Tibial nerve (tissue), 4 donors: ENCODE measurements around the gene SLC25A17. TPM values are rescaled to one million over a fixed set of nuclear protein-coding genes. Genes with fewer than 3 reads are reported as not detected.
A peak's percentile ranks its signal among the peaks of the same experiment; 100 is the strongest.

ENCODE experiments used
- DNase-seq, 2 donors: peaks; one replicate each; pipeline ENCODE4 v3.0.0-alpha.2; 2019; ENCODE audit warnings: low spot score in 2 of 2
- H3K27ac ChIP-seq, 4 donors: fragments of 200-600 bp; sonication (generic) in 3 of 4; one replicate each; pipeline ENCODE4 v1.5.1; 2017 to 2019; ENCODE audit warnings: mild to moderate bottlenecking in 1 of 4
- H3K27me3 ChIP-seq, 2 donors: fragments of 200-600 bp; sonication (generic) in 1 of 2; one replicate each; pipeline versions ENCODE4 v1.5.1 to v1.6.0; 2017 to 2019
- H3K36me3 ChIP-seq, 3 donors: fragments of 200-600 bp; sonication (generic); one replicate each; pipeline ENCODE4 v1.5.1; 2018 to 2019
- H3K4me1 ChIP-seq, 4 donors: fragments of 200-600 bp; sonication (generic) in 3 of 4; one replicate each; pipeline ENCODE4 v1.5.1; 2017 to 2019
- H3K4me3 ChIP-seq, 4 donors: fragments of 200-600 bp; sonication (generic) in 3 of 4; one replicate each; pipeline ENCODE4 v1.5.1; 2017 to 2019; ENCODE audit warnings: mild to moderate bottlenecking in 1 of 4, moderate library complexity in 1 of 4
- H3K9me3 ChIP-seq, 4 donors: fragments of 200-600 bp; sonication (generic) in 3 of 4; one replicate each; pipeline ENCODE4 v1.5.1; 2017 to 2019
- EP300 ChIP-seq, 2 donors: sonication (generic); formaldehyde crosslinking; IDR thresholded peaks; one replicate each; pipeline ENCODE4 v1.6.1; 2017; ENCODE audit warnings: antibody characterized with exemption in 2 of 2, mild to moderate bottlenecking in 1 of 2
- POLR2A ChIP-seq, 2 donors: fragments of 450-650 bp; IDR thresholded peaks; one replicate each; pipeline ENCODE4 v1.6.1; 2017; ENCODE audit warnings: antibody characterized with exemption in 2 of 2, mild to moderate bottlenecking in 2 of 2, moderate library complexity in 2 of 2
- WGBS, 2 donors: methylation state at CpG; one replicate each; pipeline ENCODE4 v1.1.5; 2018; 5-methylcytosine and 5-hydroxymethylcytosine counted together
- total RNA-seq, 4 donors: library from RNA; depleted of rRNA; stranded (reverse); fragments of >200 nt; gene quantifications; one replicate each; pipeline ENCODE4 v1.1.0, GENCODE V29; 2016
- TF ChIP-seq, protein P1 (sequence below), 5 experiments: fragments of 200-600 bp in 3 of 5; fragments of 450-650 bp in 2 of 5; sonication (generic) in 3 of 5; IDR thresholded peaks; one replicate each; pipeline ENCODE4 v1.5.1; 2016 to 2019; ENCODE audit warnings: antibody characterized with exemption in 5 of 5, mild to moderate bottlenecking in 3 of 5, moderate library complexity in 2 of 5

Gene SLC25A17
- total RNA-seq, 4 donors from 2014 or later = 19.3 to 34.1 (median 21.4) TPM

DNA sequence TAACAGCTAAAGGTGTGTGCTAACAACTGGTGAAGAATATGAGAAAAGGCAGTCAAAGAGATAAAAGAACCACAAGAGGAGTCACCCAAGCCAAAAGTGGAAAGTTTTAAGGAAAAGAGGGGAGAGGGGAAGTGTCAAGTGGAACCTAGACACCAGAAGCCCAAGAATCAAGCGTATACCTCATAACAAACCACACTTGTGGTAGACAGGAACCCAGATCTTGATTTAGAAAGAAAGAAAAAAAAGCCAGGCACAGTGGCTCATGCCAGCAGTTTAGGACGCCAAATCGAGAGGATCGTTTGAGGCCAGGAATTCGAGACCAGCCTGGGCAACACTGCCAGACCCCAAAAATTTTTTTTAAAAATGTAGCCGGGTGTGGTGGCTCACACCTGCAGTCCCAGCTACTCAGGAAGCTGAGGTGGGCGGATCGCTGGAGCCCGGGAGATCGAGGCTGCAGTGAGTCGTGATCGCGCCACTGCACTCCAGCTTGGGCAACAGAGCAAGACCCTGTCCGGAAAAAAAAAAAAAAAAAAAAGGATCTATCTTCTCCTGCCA is 877 bp downstream of the SLC25A17 start:
- no peaks in the 10 kb centered on the region for H3K9me3 ChIP-seq
- no peak for TF ChIP-seq EP300 (IDR thresholded peaks at IDR 0.05)
- TF ChIP-seq, protein P1, sequence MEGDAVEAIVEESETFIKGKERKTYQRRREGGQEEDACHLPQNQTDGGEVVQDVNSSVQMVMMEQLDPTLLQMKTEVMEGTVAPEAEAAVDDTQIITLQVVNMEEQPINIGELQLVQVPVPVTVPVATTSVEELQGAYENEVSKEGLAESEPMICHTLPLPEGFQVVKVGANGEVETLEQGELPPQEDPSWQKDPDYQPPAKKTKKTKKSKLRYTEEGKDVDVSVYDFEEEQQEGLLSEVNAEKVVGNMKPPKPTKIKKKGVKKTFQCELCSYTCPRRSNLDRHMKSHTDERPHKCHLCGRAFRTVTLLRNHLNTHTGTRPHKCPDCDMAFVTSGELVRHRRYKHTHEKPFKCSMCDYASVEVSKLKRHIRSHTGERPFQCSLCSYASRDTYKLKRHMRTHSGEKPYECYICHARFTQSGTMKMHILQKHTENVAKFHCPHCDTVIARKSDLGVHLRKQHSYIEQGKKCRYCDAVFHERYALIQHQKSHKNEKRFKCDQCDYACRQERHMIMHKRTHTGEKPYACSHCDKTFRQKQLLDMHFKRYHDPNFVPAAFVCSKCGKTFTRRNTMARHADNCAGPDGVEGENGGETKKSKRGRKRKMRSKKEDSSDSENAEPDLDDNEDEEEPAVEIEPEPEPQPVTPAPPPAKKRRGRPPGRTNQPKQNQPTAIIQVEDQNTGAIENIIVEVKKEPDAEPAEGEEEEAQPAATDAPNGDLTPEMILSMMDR (IDR thresholded peaks at IDR 0.05) = no peak
- no peak for TF ChIP-seq POLR2A (IDR thresholded peaks at IDR 0.05)
- H3K4me1 ChIP-seq = peaks cover 7 to 38% (median 17%) of the 10 kb centered on the region in 4 donors
- peak overlapping the region in 3 of 4 donors; percentile 78 to 93 (median 88) for H3K27ac ChIP-seq
- DNase-seq = no peak
- peak overlapping the region; percentile 90 to 98 (median 95) for H3K4me3 ChIP-seq
- H3K27me3 ChIP-seq = no peaks in the 10 kb centered on the region
- WGBS, 2 donors = 25 to 37% methylated on average over 14 of the region's 14 CpGs
- peaks cover 0 to 9% (median 0%) of the 10 kb centered on the region in 3 donors for H3K36me3 ChIP-seq

DNA sequence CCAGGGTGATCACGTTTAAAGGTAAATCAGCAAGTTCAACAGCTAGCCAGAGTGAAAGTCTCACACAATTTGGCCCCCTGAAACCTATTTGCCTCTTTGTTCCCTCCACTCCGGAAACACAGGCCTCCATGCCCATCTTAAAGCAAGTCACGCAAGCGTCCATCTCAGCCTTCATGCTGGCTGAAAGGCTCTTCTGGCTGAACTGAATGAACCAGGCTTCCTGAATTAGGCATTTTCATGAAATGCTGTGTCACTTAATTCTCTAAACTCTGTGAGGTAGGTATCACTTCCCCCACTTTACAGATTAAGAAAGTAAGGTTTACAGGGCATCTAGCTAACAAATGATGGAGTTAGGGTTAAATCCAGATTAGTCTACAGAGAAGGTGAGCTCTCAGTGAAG is 1.4 kb downstream of the SLC25A17 start:
- no peaks in the 10 kb centered on the region for H3K27me3 ChIP-seq
- no peak for TF ChIP-seq EP300 (IDR thresholded peaks at IDR 0.05)
- DNase-seq = no peak
- no peaks in the 10 kb centered on the region for H3K9me3 ChIP-seq
- H3K27ac ChIP-seq = peak overlapping the region in 1 of 4 donors; percentile 93
- H3K36me3 ChIP-seq = peaks cover 0 to 4% (median 0%) of the 10 kb centered on the region in 3 donors
- peaks cover 7 to 38% (median 17%) of the 10 kb centered on the region in 4 donors for H3K4me1 ChIP-seq
- WGBS, 2 donors = 89 to 93% methylated on average over 4 of the region's 4 CpGs
- H3K4me3 ChIP-seq = peak overlapping the region in 1 of 4 donors; percentile 90

DNA sequence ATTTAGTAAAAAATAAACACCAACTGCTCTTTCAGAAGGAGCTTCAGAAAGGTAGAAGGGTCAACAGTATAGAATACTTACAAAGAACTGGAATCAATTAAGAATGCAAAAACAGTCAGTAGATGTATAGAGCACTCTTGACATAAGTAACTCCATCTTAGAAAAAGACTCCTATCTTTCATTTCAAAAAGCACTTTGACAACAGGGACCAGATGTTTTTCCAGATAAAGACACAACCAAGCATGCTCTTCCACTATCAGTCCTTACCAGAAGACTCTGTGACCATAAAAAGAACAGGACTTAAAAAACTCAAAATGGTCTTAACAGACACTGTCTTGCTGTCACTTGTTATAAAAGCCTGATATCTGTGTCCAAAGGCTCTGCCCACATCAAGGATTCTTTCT is 5.2 kb downstream of the SLC25A17 start:
- no peaks in the 10 kb centered on the region for H3K36me3 ChIP-seq

DNA sequence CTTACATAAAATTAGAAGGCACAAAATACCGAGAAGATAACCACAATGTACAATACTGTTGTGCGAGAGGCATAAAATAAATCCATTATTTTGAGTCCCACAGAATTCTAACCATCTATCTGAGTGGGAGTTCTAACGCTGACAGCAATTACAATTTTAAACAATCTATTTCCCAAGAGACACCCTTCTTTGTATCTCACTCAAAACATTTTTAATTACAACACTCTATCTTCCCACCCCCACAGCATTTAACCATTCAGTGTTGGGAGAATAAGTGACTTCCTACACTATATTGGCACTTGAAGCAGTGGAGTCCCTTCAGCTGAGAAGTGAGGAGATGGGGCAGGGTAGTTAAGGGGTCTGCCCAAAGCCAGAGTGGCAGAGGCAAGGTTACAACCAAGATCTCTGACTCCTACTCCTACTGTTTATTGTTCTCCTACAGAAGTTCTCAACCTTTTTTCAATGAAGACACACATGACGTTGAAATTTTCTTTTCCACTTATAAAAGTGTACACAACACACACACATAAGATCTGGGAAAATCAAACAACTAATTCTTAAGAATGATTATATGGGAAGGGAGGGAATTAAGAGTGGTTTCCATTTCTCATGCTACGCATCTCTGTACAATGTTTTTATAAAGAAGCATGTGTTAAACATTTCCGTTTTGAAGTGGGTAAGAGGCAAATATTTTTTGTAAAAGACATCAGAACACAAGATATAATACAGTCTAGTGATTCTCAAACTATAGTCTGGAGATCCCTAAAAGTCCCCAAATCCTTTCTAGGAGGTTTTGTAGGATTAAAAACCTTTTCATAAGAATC is 10.9 kb downstream of the SLC25A17 start:
- DNase-seq = no peak
- Histone ChIP-seq H3K4me3 (no peak overlapping the region), H3K27me3 (no peaks in the 10 kb centered on the region), H3K4me1 (peaks cover 0 to 25% (median 4%) of the 10 kb centered on the region in 4 donors), H3K36me3 (peaks cover 0 to 14% (median 0%) of the 10 kb centered on the region in 3 donors), H3K9me3 (no peaks in the 10 kb centered on the region), H3K27ac (peak overlapping the region in 3 of 4 donors; percentile 15 to 69 (median 52))
- WGBS, 2 donors = 26 to 29% methylated on average over 6 of the region's 6 CpGs
- TF ChIP-seq, protein P1 (IDR thresholded peaks at IDR 0.05) = no peak
- TF ChIP-seq POLR2A (IDR thresholded peaks at IDR 0.05) (no peak), EP300 (IDR thresholded peaks at IDR 0.05) (peak in 1 of 2 donors; percentile 11)

More for the DNA sequence above, 5.2 kb downstream of the SLC25A17 start:
- Histone ChIP-seq H3K27ac (no peak overlapping the region), H3K27me3 (no peaks in the 10 kb centered on the region), H3K4me3 (no peak overlapping the region), H3K9me3 (no peaks in the 10 kb centered on the region), H3K4me1 (peaks cover 7 to 35% (median 17%) of the 10 kb centered on the region in 4 donors)
- DNase-seq = no peak
- TF ChIP-seq EP300 (IDR thresholded peaks at IDR 0.05) = no peak
- TF ChIP-seq POLR2A (IDR thresholded peaks at IDR 0.05) = no peak
- TF ChIP-seq, protein P1 (IDR thresholded peaks at IDR 0.05) = no peak

DNA sequence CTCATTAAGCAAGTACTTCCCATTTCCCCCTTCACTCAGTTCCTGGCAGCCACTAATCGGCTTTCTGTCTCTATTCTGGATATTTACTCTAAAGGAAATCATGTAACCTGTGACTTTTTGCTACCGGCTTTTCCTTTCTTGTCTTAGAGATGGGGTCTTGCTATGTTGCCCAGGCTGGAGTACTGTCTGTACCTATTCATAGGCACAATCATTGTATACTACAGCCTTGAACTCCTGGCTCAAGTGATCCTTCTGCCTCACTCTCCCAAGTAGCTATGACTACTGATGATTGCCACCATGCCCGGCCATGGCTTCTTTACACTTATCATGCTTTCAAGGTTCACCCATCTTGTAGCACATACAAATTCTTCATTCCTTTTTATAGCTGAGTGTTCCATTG is 12.4 kb downstream of the SLC25A17 start:
- H3K4me1 ChIP-seq = peaks cover 0 to 25% (median 4%) of the 10 kb centered on the region in 4 donors
- no peaks in the 10 kb centered on the region for H3K9me3 ChIP-seq
- TF ChIP-seq, protein P1 (IDR thresholded peaks at IDR 0.05) = no peak
- no peak for TF ChIP-seq EP300 (IDR thresholded peaks at IDR 0.05)
- WGBS, 2 donors = 82 to 91% methylated on average over 3 of the region's 3 CpGs
- peaks cover 0 to 14% (median 0%) of the 10 kb centered on the region in 3 donors for H3K36me3 ChIP-seq
- no peak for DNase-seq
- no peaks in the 10 kb centered on the region for H3K27me3 ChIP-seq
- no peak overlapping the region for H3K4me3 ChIP-seq
- H3K27ac ChIP-seq = peak overlapping the region in 2 of 4 donors; percentile 6 to 69
